Naive thymus-derived CD8-positive, alpha-beta T cell (primary cell): Measurements from ENCODE around the gene BUB1B. TPM values are rescaled to one million over a fixed set of nuclear protein-coding genes. Genes with fewer than 3 reads are reported as not detected.
"Not testable (repeated sequence)": the region's sequence is repeated elsewhere in the genome, so short reads cannot be mapped to it uniquely, and the experiment has no call there.

ENCODE experiments used
- ATAC-seq, 2 donors: fragments of 150-1000 bp; cut with Tn5 transposase in 1 of 2; sonication (Bioruptor Pico), chemical (Tn5 transposase) in 1 of 2; 1 replicate in 1 of 2; 2 replicates in 1 of 2; pipeline ENCODE4 v1.10.0; 2021; ENCODE audit warnings: mild to moderate bottlenecking in 2 of 2, moderate library complexity in 2 of 2
- POLR2A ChIA-PET: fragments of 350-600 bp; sonication (Branson Sonifier 250); formaldehyde crosslinking; loops from one replicate; lab custom pipeline; 2021; ENCODE audit warnings: antibody characterized with exemption; lab: Charles Lee
- DNase-seq, 10 donors: peaks; one replicate each; pipeline versions ENCODE4 v3.0.0 to v3.0.0-alpha.2; 2020 to 2022
- H3K27ac Mint-ChIP-seq, 10 donors: one replicate each; pipeline ENCODE4 v1.8.0; 2020 to 2022; ENCODE audit warnings: mild to moderate bottlenecking in 10 of 10, mixed read lengths in 10 of 10, moderate library complexity in 4 of 10, inconsistent platforms in 1 of 10
- H3K27me3 Mint-ChIP-seq, 5 donors: one replicate each; pipeline ENCODE4 v1.8.0; 2021 to 2022; ENCODE audit warnings: mixed read lengths in 5 of 5
- H3K36me3 Mint-ChIP-seq, 3 donors: one replicate each; pipeline ENCODE4 v1.8.0; 2020 to 2022; ENCODE audit warnings: mixed read lengths in 3 of 3, mild to moderate bottlenecking in 2 of 3, inconsistent platforms in 1 of 3
- H3K4me1 Mint-ChIP-seq, 4 donors: one replicate each; pipeline ENCODE4 v1.8.0; 2021 to 2022; ENCODE audit warnings: mixed read lengths in 4 of 4
- H3K4me3 Mint-ChIP-seq, 10 donors: one replicate each; pipeline ENCODE4 v1.8.0; 2020 to 2022; ENCODE audit warnings: mild to moderate bottlenecking in 10 of 10, mixed read lengths in 10 of 10, moderate library complexity in 6 of 10, inconsistent platforms in 1 of 10
- H3K9me3 Mint-ChIP-seq, 9 donors: one replicate each; pipeline ENCODE4 v1.8.0; 2020 to 2022; ENCODE audit warnings: mixed read lengths in 9 of 9, mild to moderate bottlenecking in 3 of 9, inconsistent platforms in 1 of 9, moderate library complexity in 1 of 9
- polyA plus RNA-seq, 3 donors: library from polyadenylated mRNA; unstranded; fragments of 300-500 nt; fragmentation: Illumina TruSeq; gene quantifications; one replicate each; pipeline ENCODE4 v1.2.3, GENCODE V29; 2021
- total RNA-seq, 8 experiments: library from RNA in 2 of 8; stranded (reverse) in 2 of 8; gene quantifications; one replicate each; pipeline ENCODE4 v1.2.3 and lab custom pipeline; 2021 to 2026

Gene BUB1B
- total and polyA plus RNA-seq, 5 experiments from 2014 or later = 0.49 to 0.77 (median 0.54) TPM; not detected in 2

- Mint-ChIP-seq H3K36me3 (no peaks in the 10 kb centered on the region), H3K9me3 (no peaks in the 10 kb centered on the region), H3K27me3 (peaks cover 0 to 4% (median 1%) of the 10 kb centered on the region in 5 donors), H3K27ac (no peak overlapping the region), H3K4me3 (no peak overlapping the region), H3K4me1 (no peaks in the 10 kb centered on the region)
- ATAC-seq (no peak), DNase-seq (no peak)
- POLR2A ChIA-PET = no interaction called here
Observed at GRCh38 chr15:40125950-40126349, 34.9 kb upstream of the BUB1B start.

- peak; percentile 32 to 65 for ATAC-seq
Observed at GRCh38 chr15:40128766-40129660, 31.9 kb upstream of the BUB1B start.

GRCh38 chr15:40130118-40130517, 30.8 kb upstream of the BUB1B start:
- Mint-ChIP-seq H3K36me3 (no peaks in the 10 kb centered on the region), H3K27ac (no peak overlapping the region), H3K4me3 (peak overlapping the region in 1 of 10 donors; percentile 41), H3K4me1 (no peaks in the 10 kb centered on the region), H3K9me3 (no peaks in the 10 kb centered on the region), H3K27me3 (peaks cover 0 to 6% (median 2%) of the 10 kb centered on the region in 5 donors)
- POLR2A ChIA-PET = no interaction called here
- DNase-seq = no peak
- no peak for ATAC-seq

More at GRCh38 chr15:40128766-40129660, 31.9 kb upstream of the BUB1B start:
- H3K4me1 Mint-ChIP-seq = no peaks in the 10 kb centered on the region
- H3K27me3 Mint-ChIP-seq = peaks cover 0 to 6% (median 2%) of the 10 kb centered on the region in 5 donors
- H3K36me3 Mint-ChIP-seq = no peaks in the 10 kb centered on the region
- no peaks in the 10 kb centered on the region for H3K9me3 Mint-ChIP-seq
- POLR2A ChIA-PET = no interaction called here
- H3K27ac Mint-ChIP-seq = no peak overlapping the region
- peak in 3 of 10 donors; percentile 64 to 78 (median 66) for DNase-seq
- H3K4me3 Mint-ChIP-seq = no peak overlapping the region

- DNase-seq (peak in 1 of 10 donors; percentile 32), ATAC-seq (peak in 1 of 2 donors; percentile 6)
- H3K4me1 Mint-ChIP-seq = no peaks in the 10 kb centered on the region
- H3K27me3 Mint-ChIP-seq = peaks cover 0 to 6% (median 3%) of the 10 kb centered on the region in 5 donors
- H3K4me3 Mint-ChIP-seq = peak overlapping the region in 2 of 10 donors; percentile 14 to 78
- POLR2A ChIA-PET = no interaction called here
- H3K27ac Mint-ChIP-seq = peak overlapping the region in 5 of 10 donors; percentile 37 to 80 (median 73)
- H3K36me3 Mint-ChIP-seq = no peaks in the 10 kb centered on the region
- H3K9me3 Mint-ChIP-seq = no peaks in the 10 kb centered on the region
Observed at GRCh38 chr15:40130799-40131502, 29.9 kb upstream of the BUB1B start.

- DNase-seq (peak in 1 of 10 donors; percentile 10), ATAC-seq (no peak)
- Mint-ChIP-seq H3K9me3 (no peaks in the 10 kb centered on the region), H3K36me3 (no peaks in the 10 kb centered on the region), H3K4me3 (no peak overlapping the region), H3K27ac (no peak overlapping the region), H3K27me3 (peaks cover 0 to 4% (median 3%) of the 10 kb centered on the region in 5 donors), H3K4me1 (no peaks in the 10 kb centered on the region)
- POLR2A ChIA-PET = no interaction called here
Observed at GRCh38 chr15:40133544-40133943, 27.3 kb upstream of the BUB1B start.

GRCh38 chr15:40134885-40135284, 26.0 kb upstream of the BUB1B start:
- Mint-ChIP-seq H3K27me3 (peaks cover 0 to 4% (median 1%) of the 10 kb centered on the region in 5 donors), H3K27ac (no peak overlapping the region), H3K9me3 (no peaks in the 10 kb centered on the region), H3K4me3 (no peak overlapping the region), H3K36me3 (no peaks in the 10 kb centered on the region), H3K4me1 (no peaks in the 10 kb centered on the region)
- ATAC-seq = no peak
- POLR2A ChIA-PET = no interaction called here
- peak in 1 of 10 donors; percentile 23 for DNase-seq

GRCh38 chr15:40135846-40136450, 24.9 kb upstream of the BUB1B start:
- DNase-seq, POLR2A ChIA-PET, H3K4me3 Mint-ChIP-seq, H3K36me3 Mint-ChIP-seq, H3K4me1 Mint-ChIP-seq, H3K27me3 Mint-ChIP-seq, H3K9me3 Mint-ChIP-seq, ATAC-seq, H3K27ac Mint-ChIP-seq: not testable (repeated sequence)

- no peaks in the 10 kb centered on the region for H3K36me3 Mint-ChIP-seq
- no peak for ATAC-seq
- peak in 1 of 10 donors; percentile 1 for DNase-seq
- peaks cover 0 to 1% (median 0%) of the 10 kb centered on the region in 5 donors for H3K27me3 Mint-ChIP-seq
- no peaks in the 10 kb centered on the region for H3K9me3 Mint-ChIP-seq
- H3K27ac Mint-ChIP-seq = no peak overlapping the region
- POLR2A ChIA-PET = no interaction called here
- no peaks in the 10 kb centered on the region for H3K4me1 Mint-ChIP-seq
- no peak overlapping the region for H3K4me3 Mint-ChIP-seq
Observed at GRCh38 chr15:40136470-40137302, 24.2 kb upstream of the BUB1B start.

GRCh38 chr15:40137303-40138200, 23.3 kb upstream of the BUB1B start:
- no peaks in the 10 kb centered on the region for H3K36me3 Mint-ChIP-seq
- POLR2A ChIA-PET = no interaction called here
- no peak overlapping the region for H3K4me3 Mint-ChIP-seq
- DNase-seq (no peak), ATAC-seq (no peak)
- no peak overlapping the region for H3K27ac Mint-ChIP-seq
- no peaks in the 10 kb centered on the region for H3K4me1 Mint-ChIP-seq
- H3K9me3 Mint-ChIP-seq = no peaks in the 10 kb centered on the region
- H3K27me3 Mint-ChIP-seq = peaks cover 0 to 1% (median 0%) of the 10 kb centered on the region in 5 donors

- H3K4me1 Mint-ChIP-seq, H3K27me3 Mint-ChIP-seq, H3K4me3 Mint-ChIP-seq, POLR2A ChIA-PET, ATAC-seq, H3K27ac Mint-ChIP-seq, DNase-seq, H3K36me3 Mint-ChIP-seq, H3K9me3 Mint-ChIP-seq: not testable (repeated sequence)
Observed at GRCh38 chr15:40138201-40138570, 22.7 kb upstream of the BUB1B start.

- Mint-ChIP-seq H3K36me3 (no peaks in the 10 kb centered on the region), H3K27me3 (no peaks in the 10 kb centered on the region), H3K9me3 (no peaks in the 10 kb centered on the region), H3K4me1 (no peaks in the 10 kb centered on the region), H3K27ac (no peak overlapping the region), H3K4me3 (no peak overlapping the region)
- DNase-seq (no peak), ATAC-seq (no peak)
- POLR2A ChIA-PET = interaction anchor here (0.6 kb wide), 2 partner anchors 21 to 582 kb away, joined by 4 read pairs; no protein-coding TSS in a partner anchor
Observed at GRCh38 chr15:40142428-40142827, 18.4 kb upstream of the BUB1B start.
